Neural progenitor cell (in vitro differentiated cells): ENCODE measurements around the gene ACSM6.

Experiments
- CTCF ChIP-seq: fragments of 200-600 bp; sonication (generic); IDR thresholded peaks from 2 replicates; pipeline ENCODE4 v1.5.1; 2017; ENCODE audit warnings: antibody characterized with exemption, mild to moderate bottlenecking
- EZH2 ChIP-seq: fragments of 200-600 bp; sonication (generic); IDR thresholded peaks from 2 replicates; pipeline ENCODE4 v1.6.1; 2017; ENCODE audit warnings: antibody characterized with exemption, mild to moderate bottlenecking, moderate library complexity
- EZH2phosphoT487 ChIP-seq: fragments of 200-600 bp; sonication (generic); IDR thresholded peaks from 2 replicates; pipeline ENCODE4 v1.6.1; 2017; ENCODE audit warnings: antibody characterized with exemption

- TF ChIP-seq CTCF (no peak), EZH2 (no peak), EZH2phosphoT487 (no peak)
Measured at GRCh38 chr10:95177429-95177828, 16.6 kb upstream of the ACSM6 start.
